ENCODE results near the gene COL23A1. TPM values are rescaled to one million over a fixed set of nuclear protein-coding genes. Genes with fewer than 3 reads are reported as not detected.

COL23A1 gene
- total and polyA plus RNA-seq, 4 donors: 0.76 to 4.4 (median 1.3) TPM

- Histone ChIP-seq H3K4me1 (ENCODE audit: control insufficient read depth in 5 of 5, insufficient read depth in 5 of 5, low read length in 5 of 5) (peaks cover 0 to 6% (median 5%) of the 10 kb centered on the region in 5 donors), H3K9me3 (ENCODE audit: control insufficient read depth in 4 of 4, insufficient read depth in 3 of 4, low read length in 3 of 4) (peaks cover 0 to 5% (median 2%) of the 10 kb centered on the region in 4 donors), H3K9ac (ENCODE audit: insufficient read depth in 1 of 2, low read length in 2 of 2) (no peak overlapping the region), H3K27me3 (ENCODE audit: control insufficient read depth in 3 of 3, insufficient read depth in 3 of 3, low read length in 2 of 3) (no peaks in the 10 kb centered on the region), H3K36me3 (ENCODE audit: control insufficient read depth in 4 of 4, insufficient read depth in 4 of 4, low read length in 4 of 4) (no peaks in the 10 kb centered on the region), H3K4me3 (no peak overlapping the region), H3K27ac (ENCODE audit: low read depth in 1 of 2, low read length in 1 of 2) (no peak overlapping the region)
- no peak for ATAC-seq (ENCODE audit: insufficient read depth, low FRiP score)
- TF ChIP-seq, protein P1, sequence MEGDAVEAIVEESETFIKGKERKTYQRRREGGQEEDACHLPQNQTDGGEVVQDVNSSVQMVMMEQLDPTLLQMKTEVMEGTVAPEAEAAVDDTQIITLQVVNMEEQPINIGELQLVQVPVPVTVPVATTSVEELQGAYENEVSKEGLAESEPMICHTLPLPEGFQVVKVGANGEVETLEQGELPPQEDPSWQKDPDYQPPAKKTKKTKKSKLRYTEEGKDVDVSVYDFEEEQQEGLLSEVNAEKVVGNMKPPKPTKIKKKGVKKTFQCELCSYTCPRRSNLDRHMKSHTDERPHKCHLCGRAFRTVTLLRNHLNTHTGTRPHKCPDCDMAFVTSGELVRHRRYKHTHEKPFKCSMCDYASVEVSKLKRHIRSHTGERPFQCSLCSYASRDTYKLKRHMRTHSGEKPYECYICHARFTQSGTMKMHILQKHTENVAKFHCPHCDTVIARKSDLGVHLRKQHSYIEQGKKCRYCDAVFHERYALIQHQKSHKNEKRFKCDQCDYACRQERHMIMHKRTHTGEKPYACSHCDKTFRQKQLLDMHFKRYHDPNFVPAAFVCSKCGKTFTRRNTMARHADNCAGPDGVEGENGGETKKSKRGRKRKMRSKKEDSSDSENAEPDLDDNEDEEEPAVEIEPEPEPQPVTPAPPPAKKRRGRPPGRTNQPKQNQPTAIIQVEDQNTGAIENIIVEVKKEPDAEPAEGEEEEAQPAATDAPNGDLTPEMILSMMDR (IDR thresholded peaks at IDR 0.05; ENCODE audit: control extremely low read depth, extremely low read depth): no peak
- WGBS, 2 donors: 91 to 93% methylated on average over 15 of the region's 15 CpGs
- DNase-seq: no peak
Observed at GRCh38 chr5:178273041-178273440, 317.2 kb downstream of the COL23A1 start.

DNA sequence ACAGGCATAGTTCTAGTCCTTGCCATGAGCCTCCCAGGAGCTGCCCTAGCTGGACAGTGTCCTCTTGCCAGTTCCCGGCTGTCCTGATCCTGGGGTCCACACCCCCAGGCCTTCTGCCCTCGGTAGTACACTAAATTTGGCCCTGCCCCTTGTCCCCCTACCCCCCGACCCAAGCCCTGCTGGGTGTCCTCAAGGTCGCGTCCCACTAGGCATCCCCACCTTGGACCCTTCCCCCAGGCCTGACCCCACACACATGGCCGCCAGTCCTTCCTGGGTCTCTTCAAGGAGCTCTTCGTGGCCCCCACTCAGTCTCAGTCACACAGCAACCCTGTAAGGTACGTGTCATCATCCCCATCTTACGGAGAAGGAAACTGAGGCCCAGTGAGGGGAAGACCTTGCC, 317.6 kb downstream of the COL23A1 start:
- TF ChIP-seq, protein P1 (IDR thresholded peaks at IDR 0.05; ENCODE audit: control extremely low read depth, extremely low read depth): no peak
- WGBS, 2 donors: 93 to 95% methylated on average over 8 to 9 of the region's 9 CpGs
- DNase-seq: no peak

GRCh38 chr5:178271726-178272479, 318.3 kb downstream of the COL23A1 start:
- H3K27ac ChIP-seq (ENCODE audit: low read depth in 1 of 2, low read length in 1 of 2): no peak overlapping the region

More for the DNA sequence above, 317.6 kb downstream of the COL23A1 start:
- Histone ChIP-seq H3K27ac (ENCODE audit: low read depth in 1 of 2, low read length in 1 of 2) (no peak overlapping the region), H3K4me3 (no peak overlapping the region), H3K9me3 (ENCODE audit: control insufficient read depth in 4 of 4, insufficient read depth in 3 of 4, low read length in 3 of 4) (peaks cover 0 to 5% (median 2%) of the 10 kb centered on the region in 4 donors), H3K4me1 (ENCODE audit: control insufficient read depth in 5 of 5, insufficient read depth in 5 of 5, low read length in 5 of 5) (peaks cover 0 to 6% (median 5%) of the 10 kb centered on the region in 5 donors), H3K9ac (ENCODE audit: insufficient read depth in 1 of 2, low read length in 2 of 2) (no peak overlapping the region), H3K36me3 (ENCODE audit: control insufficient read depth in 4 of 4, insufficient read depth in 4 of 4, low read length in 4 of 4) (no peaks in the 10 kb centered on the region), H3K27me3 (ENCODE audit: control insufficient read depth in 3 of 3, insufficient read depth in 3 of 3, low read length in 2 of 3) (no peaks in the 10 kb centered on the region)
- no peak for ATAC-seq (ENCODE audit: insufficient read depth, low FRiP score)

More at GRCh38 chr5:178271726-178272479, 318.3 kb downstream of the COL23A1 start:
- peaks cover 0 to 5% (median 2%) of the 10 kb centered on the region in 4 donors for H3K9me3 ChIP-seq (ENCODE audit: control insufficient read depth in 4 of 4, insufficient read depth in 3 of 4, low read length in 3 of 4)
- TF ChIP-seq, protein P1 (IDR thresholded peaks at IDR 0.05; ENCODE audit: control extremely low read depth, extremely low read depth): no peak
- WGBS, 2 donors: 84 to 85% methylated on average over 24 of the region's 24 CpGs
- no peak for DNase-seq
- no peak overlapping the region for H3K4me3 ChIP-seq
- H3K36me3 ChIP-seq (ENCODE audit: control insufficient read depth in 4 of 4, insufficient read depth in 4 of 4, low read length in 4 of 4): no peaks in the 10 kb centered on the region
- H3K27me3 ChIP-seq (ENCODE audit: control insufficient read depth in 3 of 3, insufficient read depth in 3 of 3, low read length in 2 of 3): no peaks in the 10 kb centered on the region
- peaks cover 0 to 6% (median 5%) of the 10 kb centered on the region in 5 donors for H3K4me1 ChIP-seq (ENCODE audit: control insufficient read depth in 5 of 5, insufficient read depth in 5 of 5, low read length in 5 of 5)
- no peak for ATAC-seq (ENCODE audit: insufficient read depth, low FRiP score)
- no peak overlapping the region for H3K9ac ChIP-seq (ENCODE audit: insufficient read depth in 1 of 2, low read length in 2 of 2)
